H1 (cell line): Measurements from ENCODE around the gene TBC1D17. TPM values are rescaled to one million over a fixed set of nuclear protein-coding genes. Genes with fewer than 3 reads are reported as not detected.

Experiments
- CTCF ChIA-PET: fragments of 300-600 bp; sonication (Branson Sonifier 250); formaldehyde crosslinking; loops from one replicate; lab custom pipeline; 2021; ENCODE audit not compliant: partially characterized antibody; lab: Charles Lee
- POLR2A ChIA-PET: fragments of 300-600 bp; sonication (Branson Sonifier 250); formaldehyde crosslinking; loops from one replicate; lab custom pipeline; 2021; ENCODE audit warnings: inconsistent platforms; ENCODE audit not compliant: partially characterized antibody; lab: Charles Lee
- DNase-seq, 2 experiments: peaks; one replicate each; pipeline versions ENCODE4 v3.0.0 to v3.0.0-alpha.2; 2010 to 2022; ENCODE audit warnings: low spot score in 2 of 2, low read depth in 1 of 2, mixed read lengths in 1 of 2
- FAIRE-seq: peaks from 2 replicates; lab custom pipeline; 2011; peaks lifted over from hg19 to GRCh38; lab: Jason Lieb, UNC
- H2AFZ ChIP-seq: 2 replicates; pipeline ENCODE4 v1.8.1; 2012; ENCODE audit warnings: low read length, inconsistent platforms
- H2AK5ac ChIP-seq: 2 replicates; pipeline ENCODE4 v1.6.1; 2013; ENCODE audit warnings: low read depth, low read length
- H2BK120ac ChIP-seq: replicated peaks from 2 replicates; pipeline ENCODE3; 2013; ENCODE audit warnings: low read depth, low read length, inconsistent platforms
- H2BK12ac ChIP-seq: 2 replicates; pipeline ENCODE4 v1.6.1; 2013; ENCODE audit warnings: low read depth, low read length
- H2BK15ac ChIP-seq: 2 replicates; pipeline ENCODE4 v1.6.1; 2013; ENCODE audit warnings: low read length
- H2BK20ac ChIP-seq: 2 replicates; pipeline ENCODE4 v1.6.1; 2013; ENCODE audit warnings: low read length
- H2BK5ac ChIP-seq: 2 replicates; pipeline ENCODE4 v1.6.1; 2013; ENCODE audit warnings: low read depth, low read length
- H3K14ac ChIP-seq: 2 replicates; pipeline ENCODE4 v1.6.1; 2013; ENCODE audit warnings: inconsistent platforms; ENCODE audit not compliant: insufficient read length
- H3K18ac ChIP-seq: 2 replicates; pipeline ENCODE4 v1.6.1; 2013; ENCODE audit warnings: low read length; ENCODE audit errors: extremely low read depth
- H3K23ac ChIP-seq: 2 replicates; pipeline ENCODE4 v1.6.1; 2013; ENCODE audit warnings: inconsistent platforms; ENCODE audit not compliant: insufficient read length
- H3K23me2 ChIP-seq: 2 replicates; pipeline ENCODE4 v1.6.1; 2013; ENCODE audit warnings: low read depth, low read length
- H3K27ac ChIP-seq: 2 replicates; pipeline ENCODE4 v1.6.1; 2011; ENCODE audit warnings: low read depth, low read length, inconsistent platforms
- H3K27me3 ChIP-seq, 4 experiments: replicated peaks in 1 of 4; 1 replicate in 1 of 4; 2 replicates in 3 of 4; pipeline versions ENCODE4 v1.6.1 to v1.8.1; 2011 to 2013; ENCODE audit warnings: low read length in 3 of 4, mild to moderate bottlenecking in 3 of 4, inconsistent platforms in 2 of 4, mixed read lengths in 2 of 4, moderate library complexity in 1 of 4; ENCODE audit not compliant: control insufficient read depth in 3 of 4, insufficient read depth in 3 of 4; ENCODE audit errors: extremely low read depth in 1 of 4
- H3K36me3 ChIP-seq, 4 experiments: 2 replicates each; pipeline versions ENCODE4 v1.6.1 to v1.8.1; 2011 to 2013; ENCODE audit warnings: mild to moderate bottlenecking in 4 of 4, low read length in 3 of 4, moderate library complexity in 2 of 4, control low read depth in 1 of 4, inconsistent platforms in 1 of 4; ENCODE audit not compliant: insufficient read depth in 4 of 4, control insufficient read depth in 2 of 4
- H3K4ac ChIP-seq: replicated peaks from 2 replicates; pipeline ENCODE3; 2013; ENCODE audit warnings: low read length, low read depth, mixed read lengths, inconsistent platforms; ENCODE audit not compliant: insufficient read length
- H3K4me1 ChIP-seq, 4 experiments: replicated peaks in 1 of 4; 1 replicate in 1 of 4; 2 replicates in 3 of 4; pipeline versions ENCODE4 v1.6.1 to v1.8.1; 2011 to 2013; ENCODE audit warnings: low read length in 3 of 4, inconsistent platforms in 2 of 4, mixed read lengths in 1 of 4; ENCODE audit not compliant: insufficient read depth in 4 of 4, control insufficient read depth in 3 of 4
- H3K4me2 ChIP-seq, 2 experiments: 2 replicates each; pipeline versions ENCODE4 v1.6.1 to v1.8.1; 2011 to 2013; ENCODE audit warnings: low read depth in 2 of 2, low read length in 2 of 2, control low read depth in 1 of 2, inconsistent platforms in 1 of 2, mild to moderate bottlenecking in 1 of 2; ENCODE audit not compliant: insufficient read depth in 1 of 2
- H3K4me3 ChIP-seq, 4 experiments: fragments of 200-600, 300-600 bp in 1 of 4; sonication (generic), shearing (Covaris generic), sonication (Bioruptor Twin) in 1 of 4; 2 replicates each; pipeline versions ENCODE4 v1.5.1 to v1.8.1; 2011 to 2016; ENCODE audit warnings: low read length in 4 of 4, low read depth in 3 of 4, control low read depth in 2 of 4, inconsistent platforms in 2 of 4, mild to moderate bottlenecking in 2 of 4, mixed read lengths in 1 of 4, moderate library complexity in 1 of 4; ENCODE audit not compliant: insufficient read depth in 2 of 4; ENCODE audit errors: extremely low read depth in 1 of 4
- H3K56ac ChIP-seq: replicated peaks from 2 replicates; pipeline ENCODE3; 2013; ENCODE audit warnings: low read depth, mild to moderate bottlenecking, mixed read lengths, low read length, inconsistent platforms; ENCODE audit not compliant: insufficient read length
- H3K79me1 ChIP-seq: 2 replicates; pipeline ENCODE4 v1.6.1; 2013; ENCODE audit warnings: low read depth, low read length, control low read depth
- H3K79me2 ChIP-seq, 2 experiments: 2 replicates each; pipeline versions ENCODE4 v1.6.1 to v1.8.1; 2012 to 2013; ENCODE audit warnings: low read length in 2 of 2, mild to moderate bottlenecking in 2 of 2, inconsistent platforms in 1 of 2; ENCODE audit not compliant: insufficient read depth in 2 of 2, control insufficient read depth in 1 of 2
- H3K9ac ChIP-seq, 4 experiments: replicated peaks in 1 of 4; 1 replicate in 1 of 4; 2 replicates in 3 of 4; pipeline versions ENCODE4 v1.6.1 to v1.8.1; 2011 to 2013; ENCODE audit warnings: low read depth in 3 of 4, low read length in 3 of 4, control low read depth in 2 of 4, mild to moderate bottlenecking in 2 of 4, moderate library complexity in 2 of 4, inconsistent platforms in 1 of 4; ENCODE audit errors: extremely low read depth in 1 of 4
- H3K9me3 ChIP-seq, 2 experiments: 2 replicates each; pipeline versions ENCODE4 v1.6.1 to v1.8.1; 2012 to 2013; ENCODE audit warnings: mild to moderate bottlenecking in 2 of 2, moderate library complexity in 2 of 2, control low read depth in 1 of 2, inconsistent platforms in 1 of 2, low read depth in 1 of 2, low read length in 1 of 2, mixed read lengths in 1 of 2; ENCODE audit not compliant: insufficient read depth in 2 of 2
- H4K20me1 ChIP-seq, 2 experiments: replicated peaks in 1 of 2; 2 replicates each; pipeline versions ENCODE3 to v1.8.1; 2011 to 2013; ENCODE audit warnings: inconsistent platforms in 2 of 2, low read length in 2 of 2, mild to moderate bottlenecking in 1 of 2; ENCODE audit not compliant: insufficient read depth in 2 of 2, control insufficient read depth in 1 of 2
- H4K5ac ChIP-seq: 2 replicates; pipeline ENCODE4 v1.6.1; 2013; ENCODE audit warnings: low read length, low read depth, mixed read lengths, inconsistent platforms; ENCODE audit not compliant: insufficient read length
- H4K8ac ChIP-seq: 2 replicates; pipeline ENCODE4 v1.8.0; 2013; ENCODE audit warnings: mild to moderate bottlenecking, moderate library complexity, low read length, inconsistent platforms; ENCODE audit not compliant: insufficient read depth; ENCODE audit errors: extremely low read depth
- H4K91ac ChIP-seq: replicated peaks from 2 replicates; pipeline ENCODE3; 2013; ENCODE audit warnings: low read length, mixed read lengths, inconsistent platforms; ENCODE audit not compliant: insufficient read length
- BACH1 ChIP-seq: IDR thresholded peaks from 2 replicates; pipeline ENCODE4 v1.6.1; 2012; ENCODE audit warnings: low read length, improper control_type of control experiment
- BRCA1 ChIP-seq: IDR thresholded peaks from 2 replicates; pipeline ENCODE4 v1.6.1; 2012; ENCODE audit warnings: low read depth, low read length, improper control_type of control experiment
- CHD2 ChIP-seq: IDR thresholded peaks from 2 replicates; pipeline ENCODE4 v1.6.1; 2012; ENCODE audit warnings: low read length, improper control_type of control experiment
- GABPA ChIP-seq: IDR thresholded peaks from 2 replicates; pipeline ENCODE4 v1.6.1; 2011; ENCODE audit warnings: mild to moderate bottlenecking, low read length, moderate library complexity, borderline replicate concordance; ENCODE audit not compliant: insufficient read depth
- NANOG ChIP-seq: IDR thresholded peaks from 2 replicates; pipeline ENCODE4 v1.6.1; 2011; ENCODE audit warnings: low read length, low read depth, mild to moderate bottlenecking, inconsistent platforms; ENCODE audit not compliant: insufficient read depth, poor library complexity, severe bottlenecking
- TEAD4 ChIP-seq: IDR thresholded peaks from 2 replicates; pipeline ENCODE4 v1.6.1; 2012; ENCODE audit warnings: low read depth, low read length, inconsistent platforms, mixed read lengths
- WGBS, 2 experiments: shearing (Covaris generic) in 1 of 2; methylation state at CpG; one replicate each; pipeline versions ENCODE4 v1.1.6 to v1.1.7; 2013 to 2015; ENCODE audit warnings: low lambda C conversion rate in 2 of 2, mixed read lengths in 2 of 2, inconsistent platforms in 1 of 2, low coverage in 1 of 2, missing lambda C conversion rate in 1 of 2; ENCODE audit not compliant: insufficient replicate concordance in 2 of 2, insufficient coverage in 1 of 2, insufficient read length in 1 of 2; ENCODE audit errors: extremely low coverage in 1 of 2, missing lambda C conversion rate in 1 of 2; 5-methylcytosine and 5-hydroxymethylcytosine counted together
- polyA plus RNA-seq, 7 experiments: library from polyadenylated mRNA; depleted of rRNA in 3 of 7; stranded (reverse) in 5 of 7; unstranded in 2 of 7; fragments of >200 nt in 5 of 7; fragments of 200-250 nt in 2 of 7; gene quantifications; 1 replicate in 5 of 7; 2 replicates in 1 of 7; 4 replicates in 1 of 7; pipeline versions ENCODE4 v1.2.1 to v1.2.3, GENCODE V29; 2011 to 2013; ENCODE audit warnings: missing spikeins in 2 of 7, mixed read lengths in 2 of 7
- total RNA-seq: library from RNA; stranded (reverse); fragmentation: NEBNext Ultra II Directional; extraction: Animal tissue kit (Norgen Biotek cat#: 25700); gene quantifications from 2 replicates; pipeline ENCODE4 v1.2.1, GENCODE V29; 2021
- TF ChIP-seq, protein P1 (sequence below): IDR thresholded peaks from 2 replicates; pipeline ENCODE4 v1.6.1; 2011; ENCODE audit warnings: low read length, improper control_type of control experiment
- TF ChIP-seq, protein P2 (sequence below), 3 experiments: IDR thresholded peaks; 1 replicate in 2 of 3; 2 replicates in 1 of 3; pipeline versions ENCODE4 v1.5.1 to v1.6.1; 2011; ENCODE audit warnings: low read length in 3 of 3, mild to moderate bottlenecking in 3 of 3, inconsistent platforms in 2 of 3, low read depth in 1 of 3, moderate library complexity in 1 of 3; ENCODE audit not compliant: insufficient read depth in 1 of 3; ENCODE audit errors: control extremely low read depth in 1 of 3

TBC1D17 gene
- total and polyA plus RNA-seq, 2 of the 8 experiments (the other 6 are each of a cell fraction or from before 2014, with no cell fraction given), result 30.3 to 44.9 TPM

DNA sequence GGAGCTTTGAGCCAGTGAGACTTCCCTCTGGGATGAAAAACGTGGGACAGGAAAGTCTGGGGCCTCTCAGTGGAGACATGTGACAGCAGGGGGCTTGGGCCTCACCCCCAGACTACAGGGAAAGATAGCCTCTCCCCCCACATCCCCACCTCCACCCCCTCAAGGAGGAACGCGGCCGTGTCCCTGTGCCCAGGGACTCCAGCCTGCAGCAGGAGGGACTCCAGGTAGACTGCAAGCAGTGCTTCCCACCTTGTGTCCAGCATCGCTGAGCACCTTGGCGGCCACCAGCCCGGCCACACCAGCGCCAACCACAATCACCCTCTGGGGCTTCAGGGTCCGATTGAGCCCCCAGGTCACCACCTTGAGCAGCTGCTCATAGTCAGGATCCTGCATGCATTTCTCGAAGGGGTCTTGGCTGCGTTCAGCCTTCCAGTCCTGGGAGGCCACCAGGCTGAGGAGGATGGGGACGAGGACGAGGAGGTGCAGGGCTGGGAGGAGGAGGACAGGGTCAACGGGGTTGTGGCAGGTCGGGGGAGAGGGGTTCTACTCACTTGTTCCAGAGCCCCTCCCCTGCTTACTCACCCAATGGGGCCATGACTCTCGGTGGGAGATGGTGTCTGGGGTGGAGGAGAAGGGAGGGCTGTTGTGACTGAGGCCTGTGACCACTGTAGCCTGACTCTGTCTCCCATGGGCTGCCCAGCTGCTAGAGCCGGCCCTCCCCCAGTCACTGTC, 18.2 kb downstream of the TBC1D17 start:
- CTCF ChIA-PET, result interaction anchor here (0.9 to 2.7 kb wide), 5 partner anchors 16 to 42 kb away, joined by 3 to 15 read pairs (median 4); no protein-coding TSS in a partner anchor
- POLR2A ChIA-PET, result interaction anchor here (0.9 to 9.5 kb wide), 10 partner anchors 9 to 33 kb away, joined by 3 to 82 read pairs (median 4); partner anchors contain the start of genes AKT1S1, ATF5, NUP62 and TBC1D17
- no peak overlapping the region for H3K4me2 ChIP-seq
- H3K79me1 ChIP-seq, result no peaks in the 10 kb centered on the region
- H2BK120ac ChIP-seq, result no peak overlapping the region
- no peak overlapping the region for H2AK5ac ChIP-seq
- no peak overlapping the region for H4K8ac ChIP-seq
- TF ChIP-seq BRCA1 (no peak), NANOG (no peak), CHD2 (no peak), GABPA (no peak), TEAD4 (no peak), BACH1 (no peak)
- TF ChIP-seq, protein P1, sequence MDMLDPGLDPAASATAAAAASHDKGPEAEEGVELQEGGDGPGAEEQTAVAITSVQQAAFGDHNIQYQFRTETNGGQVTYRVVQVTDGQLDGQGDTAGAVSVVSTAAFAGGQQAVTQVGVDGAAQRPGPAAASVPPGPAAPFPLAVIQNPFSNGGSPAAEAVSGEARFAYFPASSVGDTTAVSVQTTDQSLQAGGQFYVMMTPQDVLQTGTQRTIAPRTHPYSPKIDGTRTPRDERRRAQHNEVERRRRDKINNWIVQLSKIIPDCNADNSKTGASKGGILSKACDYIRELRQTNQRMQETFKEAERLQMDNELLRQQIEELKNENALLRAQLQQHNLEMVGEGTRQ, result no peak
- TF ChIP-seq, protein P2, sequence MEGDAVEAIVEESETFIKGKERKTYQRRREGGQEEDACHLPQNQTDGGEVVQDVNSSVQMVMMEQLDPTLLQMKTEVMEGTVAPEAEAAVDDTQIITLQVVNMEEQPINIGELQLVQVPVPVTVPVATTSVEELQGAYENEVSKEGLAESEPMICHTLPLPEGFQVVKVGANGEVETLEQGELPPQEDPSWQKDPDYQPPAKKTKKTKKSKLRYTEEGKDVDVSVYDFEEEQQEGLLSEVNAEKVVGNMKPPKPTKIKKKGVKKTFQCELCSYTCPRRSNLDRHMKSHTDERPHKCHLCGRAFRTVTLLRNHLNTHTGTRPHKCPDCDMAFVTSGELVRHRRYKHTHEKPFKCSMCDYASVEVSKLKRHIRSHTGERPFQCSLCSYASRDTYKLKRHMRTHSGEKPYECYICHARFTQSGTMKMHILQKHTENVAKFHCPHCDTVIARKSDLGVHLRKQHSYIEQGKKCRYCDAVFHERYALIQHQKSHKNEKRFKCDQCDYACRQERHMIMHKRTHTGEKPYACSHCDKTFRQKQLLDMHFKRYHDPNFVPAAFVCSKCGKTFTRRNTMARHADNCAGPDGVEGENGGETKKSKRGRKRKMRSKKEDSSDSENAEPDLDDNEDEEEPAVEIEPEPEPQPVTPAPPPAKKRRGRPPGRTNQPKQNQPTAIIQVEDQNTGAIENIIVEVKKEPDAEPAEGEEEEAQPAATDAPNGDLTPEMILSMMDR (IDR thresholded peaks at IDR 0.05; ENCODE audit: control extremely low read depth in 1 of 3, insufficient read depth in 1 of 3, low read depth in 1 of 3, low read length in 3 of 3), result no peak
- H3K18ac ChIP-seq, result no peak overlapping the region
- H3K4me1 ChIP-seq, result peaks cover 0 to 12% (median 7%) of the 10 kb centered on the region in 4 experiments; a peak in 4 of 7 replicates
- H3K23ac ChIP-seq, result no peak overlapping the region
- no peak overlapping the region for H3K14ac ChIP-seq
- no peaks in the 10 kb centered on the region for H3K9me3 ChIP-seq
- H3K4me3 ChIP-seq, result no peak overlapping the region
- H4K5ac ChIP-seq, result no peak overlapping the region
- peaks cover 0 to 1% of the 10 kb centered on the region in 2 experiments for H4K20me1 ChIP-seq
- H3K23me2 ChIP-seq, result no peaks in the 10 kb centered on the region; the same call in 1 of the 2 replicates
- no peak overlapping the region for H2BK12ac ChIP-seq
- WGBS, 2 experiments, result 81% methylated on average over 16 of the region's 17 CpGs; no CpG with 5 or more reads in 1 of the 2 experiments
- no peak overlapping the region for H3K9ac ChIP-seq
- H3K4ac ChIP-seq, result no peak overlapping the region
- H3K79me2 ChIP-seq, result no peaks in the 10 kb centered on the region
- H3K27me3 ChIP-seq, result peaks cover 0 to 3% (median 0%) of the 10 kb centered on the region in 4 experiments; a peak in 1 of 7 replicates
- DNase-seq, result no peak
- H2BK5ac ChIP-seq, result no peak overlapping the region
- FAIRE-seq, result no peak
- H4K91ac ChIP-seq, result no peak overlapping the region
- no peak overlapping the region for H3K27ac ChIP-seq
- no peak overlapping the region for H2BK20ac ChIP-seq
- H3K36me3 ChIP-seq, result no peaks in the 10 kb centered on the region
- 0 out of 2 replicates have a peak overlapping the region, but pooled peaks have one; percentile 88 for H2BK15ac ChIP-seq
- no peak overlapping the region for H3K56ac ChIP-seq
- no peak overlapping the region for H2AFZ ChIP-seq
